Skin epidermis (tissue), 12 donors: ENCODE measurements around the gene MCTS1.
"Not testable (repeated sequence)": the region's sequence is repeated elsewhere in the genome, so short reads cannot be mapped to it uniquely, and the experiment has no call there.

ENCODE experiments used
- H3K27ac ChIP-seq, 21 experiments: fragments of 200-600 bp; sonication (generic) in 11 of 21; one replicate each; pipeline ENCODE4 v1.5.0; 2020; ENCODE audit warnings: mild to moderate bottlenecking in 3 of 21, inconsistent platforms in 2 of 21, moderate library complexity in 2 of 21
- H3K4me3 ChIP-seq, 7 experiments: fragments of 200-600 bp; sonication (generic) in 2 of 7; one replicate each; pipeline ENCODE4 v1.5.0; 2020; ENCODE audit warnings: inconsistent platforms in 2 of 7, mild to moderate bottlenecking in 2 of 7, moderate library complexity in 1 of 7

The MCTS1 gene

GRCh38 chrX:120603707-120604360 lies at the start of gene MCTS1:
TSS of gene MCTS1 (plus strand) at chrX:120604101. CDS start at chrX:120604237, 136 bp downstream.
- peak within 1 kb of the TSS; percentile 54 to 91 (median 88) for H3K27ac ChIP-seq

GRCh38 chrX:120556251-120556650 lies 47.6 kb upstream of the MCTS1 start:
- Histone ChIP-seq H3K4me3 (no peak overlapping the region), H3K27ac (no peak overlapping the region)

More at GRCh38 chrX:120603707-120604360, at the start of gene MCTS1:
- H3K4me3 ChIP-seq = peak within 1 kb of the TSS; percentile 38 to 68 (median 54)

GRCh38 chrX:120559804-120560203 lies 44.1 kb upstream of the MCTS1 start:
- H3K4me3 ChIP-seq = peak overlapping the region; percentile 44 to 62 (median 52)
- peak overlapping the region in 20 of 21 experiments; percentile 90 to 100 (median 96) for H3K27ac ChIP-seq

GRCh38 chrX:120560405-120560841 lies 43.5 kb upstream of the MCTS1 start:
- peak overlapping the region; percentile 44 to 62 (median 52) for H3K4me3 ChIP-seq
- peak overlapping the region; percentile 70 to 100 (median 96) for H3K27ac ChIP-seq

GRCh38 chrX:120560842-120561633 lies 42.9 kb upstream of the MCTS1 start, which contains the start of gene CUL4B:
TSS of gene CUL4B (minus strand) at chrX:120560962. CDS start at chrX:120560638, 324 bp downstream.
- H3K27ac ChIP-seq = peak within 1 kb of the TSS; percentile 70 to 100 (median 96)
- H3K4me3 ChIP-seq = peak within 1 kb of the TSS; percentile 44 to 62 (median 52)

GRCh38 chrX:120561634-120562568 lies 42.0 kb upstream of the MCTS1 start:
- Histone ChIP-seq H3K4me3 (peak overlapping the region; percentile 44 to 62 (median 52)), H3K27ac (peak overlapping the region; percentile 39 to 100 (median 95))

- no peak overlapping the region for H3K4me3 ChIP-seq
- peak overlapping the region in 15 of 21 experiments; percentile 16 to 100 (median 96) for H3K27ac ChIP-seq
Observed at GRCh38 chrX:120562569-120562926, 41.4 kb upstream of the MCTS1 start.

GRCh38 chrX:120564925-120565324 lies 39.0 kb upstream of the MCTS1 start:
- H3K27ac ChIP-seq = no peak overlapping the region
- H3K4me3 ChIP-seq = no peak overlapping the region

GRCh38 chrX:120566817-120567216 lies 37.1 kb upstream of the MCTS1 start:
- Histone ChIP-seq H3K4me3 (no peak overlapping the region), H3K27ac (no peak overlapping the region)

GRCh38 chrX:120568035-120568434 lies 35.9 kb upstream of the MCTS1 start:
- Histone ChIP-seq H3K27ac (no peak overlapping the region), H3K4me3 (no peak overlapping the region)

GRCh38 chrX:120568609-120569008 lies 35.3 kb upstream of the MCTS1 start:
- H3K27ac ChIP-seq = no peak overlapping the region
- H3K4me3 ChIP-seq = no peak overlapping the region

- Histone ChIP-seq H3K27ac (no peak overlapping the region), H3K4me3 (no peak overlapping the region)
Observed at GRCh38 chrX:120570011-120570600, 33.8 kb upstream of the MCTS1 start.

- not testable (repeated sequence) for H3K4me3 ChIP-seq, H3K27ac ChIP-seq
Observed at GRCh38 chrX:120573806-120574205, 30.1 kb upstream of the MCTS1 start.

- Histone ChIP-seq H3K27ac (no peak overlapping the region), H3K4me3 (no peak overlapping the region)
Observed at GRCh38 chrX:120575379-120576114, 28.4 kb upstream of the MCTS1 start.

GRCh38 chrX:120585702-120586101 lies 18.2 kb upstream of the MCTS1 start:
- no peak overlapping the region for H3K4me3 ChIP-seq
- no peak overlapping the region for H3K27ac ChIP-seq

- peak overlapping the region; percentile 38 to 68 (median 54) for H3K4me3 ChIP-seq
- peak overlapping the region; percentile 54 to 91 (median 88) for H3K27ac ChIP-seq
Observed at GRCh38 chrX:120604361-120604782, 471 bp downstream of the MCTS1 start.

- Histone ChIP-seq H3K27ac (no peak overlapping the region), H3K4me3 (no peak overlapping the region)
Observed at GRCh38 chrX:120612086-120612485, 8.2 kb downstream of the MCTS1 start.

GRCh38 chrX:120614816-120615215 lies 10.9 kb downstream of the MCTS1 start:
- H3K27ac ChIP-seq = no peak overlapping the region
- no peak overlapping the region for H3K4me3 ChIP-seq
